ENCODE results near the gene KRAS. TPM values are rescaled to one million over a fixed set of nuclear protein-coding genes. Genes with fewer than 3 reads are reported as not detected.
A peak's percentile ranks its signal among the peaks of the same experiment; 100 is the strongest.
"Not testable (repeated sequence)": the region's sequence is repeated elsewhere in the genome, so short reads cannot be mapped to it uniquely, and the experiment has no call there.

The KRAS gene
- total RNA-seq (2014; rRNA removed; shearing (Covaris generic)), result 10.8 and 11.8 TPM in 2 replicates

DNA sequence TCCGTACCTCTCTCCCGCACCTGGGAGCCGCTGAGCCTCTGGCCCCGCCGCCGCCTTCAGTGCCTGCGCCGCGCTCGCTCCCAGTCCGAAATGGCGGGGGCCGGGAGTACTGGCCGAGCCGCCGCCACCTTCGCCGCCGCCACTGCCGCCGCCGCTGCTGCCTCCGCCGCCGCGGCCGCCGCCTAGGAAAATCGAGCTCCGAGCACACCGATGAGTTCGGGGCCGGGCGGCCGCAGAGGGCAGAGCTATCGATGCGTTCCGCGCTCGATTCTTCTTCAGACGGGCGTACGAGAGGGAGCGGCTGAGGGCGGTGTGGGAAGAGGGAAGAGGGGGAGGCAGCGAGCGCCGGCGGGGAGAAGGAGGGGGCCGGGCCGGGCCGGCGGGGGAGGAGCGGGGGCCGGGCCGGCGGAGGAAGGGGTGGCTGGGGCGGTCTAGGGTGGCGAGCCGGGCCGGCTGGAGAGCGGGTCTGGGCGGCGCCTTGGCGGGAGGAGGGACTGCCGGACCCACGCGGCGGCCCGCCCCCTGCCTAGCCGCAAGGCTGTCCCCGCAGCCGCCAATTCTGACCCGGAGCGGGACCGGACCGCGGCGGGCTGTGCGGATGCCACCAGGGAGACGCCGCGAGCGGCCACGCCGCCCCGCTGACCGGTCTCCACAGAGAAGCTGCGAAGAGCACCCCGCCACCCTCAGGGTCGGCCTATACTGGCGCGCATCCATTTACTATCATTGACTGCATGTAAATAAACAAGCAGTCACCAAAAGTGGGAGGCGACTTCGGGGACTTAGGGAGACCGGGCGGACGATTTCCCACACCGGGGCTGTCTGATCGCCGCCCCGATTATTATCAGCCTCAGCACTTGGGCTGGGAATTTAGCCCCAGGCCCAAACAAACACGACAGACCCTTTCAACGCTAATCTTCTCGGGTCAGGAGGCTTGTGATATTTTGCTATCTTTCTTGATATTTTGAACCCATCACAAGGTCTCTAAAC, at the start of gene KRAS:
TSS of gene KRAS (minus strand) at position 186 of the 987 bp plus-strand sequence.
- peak; percentile 94 for DNase-seq (ENCODE audit: low read depth)

DNA sequence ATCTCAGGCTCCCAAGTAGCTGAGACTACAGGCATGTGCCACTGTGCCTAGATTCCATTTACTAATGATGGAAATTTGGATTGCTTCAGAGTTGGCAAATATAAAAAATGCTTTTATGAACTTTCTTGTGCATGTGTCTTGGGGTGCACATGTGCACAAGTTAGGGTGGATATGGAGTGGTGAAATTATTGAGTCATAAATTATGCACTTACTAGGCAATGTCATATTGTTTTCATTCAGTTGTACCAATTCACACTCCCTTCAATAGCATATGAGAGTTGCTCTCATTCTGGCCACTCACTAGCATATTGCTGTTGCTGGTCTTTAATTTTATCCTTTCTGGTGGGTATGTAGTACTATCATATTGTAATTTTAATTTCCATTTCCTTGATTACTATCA, 45.7 kb upstream of the KRAS start:
- no peak for DNase-seq (ENCODE audit: low read depth)

DNA sequence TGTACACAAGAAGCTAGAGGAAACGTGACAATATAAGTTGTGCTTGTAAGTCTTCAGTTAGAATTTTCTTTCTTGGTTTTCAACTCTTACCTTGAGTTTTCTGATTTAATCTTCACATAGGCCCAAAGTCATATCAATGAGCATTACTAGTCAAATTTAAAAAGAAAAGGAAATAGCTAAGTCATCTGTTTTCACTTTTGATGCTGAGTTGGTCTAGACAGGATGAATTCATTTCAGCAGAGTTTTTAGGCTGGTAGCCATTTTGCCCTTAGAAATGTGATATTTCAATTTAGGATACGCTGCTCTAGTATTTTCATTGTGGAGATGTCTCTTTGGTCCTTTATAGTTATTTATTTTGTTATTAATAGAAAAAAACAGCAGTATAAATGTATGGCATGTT, 44.6 kb upstream of the KRAS start:
- no peak for DNase-seq (ENCODE audit: low read depth)

DNA sequence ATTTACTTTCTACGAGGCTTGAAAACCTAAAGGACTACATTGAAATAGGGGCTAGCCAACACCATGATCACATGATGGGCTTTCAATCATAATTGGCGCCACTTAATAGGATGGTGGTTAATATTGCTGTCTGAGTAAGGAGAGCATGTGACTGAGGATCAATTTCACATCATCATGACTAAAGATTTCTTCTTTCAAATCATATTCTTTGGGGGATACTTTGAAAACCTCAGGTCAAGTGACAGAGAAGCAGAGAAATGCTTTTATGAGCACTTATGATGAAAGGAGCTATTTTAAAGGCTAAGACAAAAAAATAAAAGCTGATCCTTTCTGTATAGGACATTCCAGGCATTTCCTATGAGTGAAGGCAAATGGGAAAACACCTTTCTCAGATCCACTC, 42.9 kb upstream of the KRAS start:
- no peak for DNase-seq (ENCODE audit: low read depth)

DNA sequence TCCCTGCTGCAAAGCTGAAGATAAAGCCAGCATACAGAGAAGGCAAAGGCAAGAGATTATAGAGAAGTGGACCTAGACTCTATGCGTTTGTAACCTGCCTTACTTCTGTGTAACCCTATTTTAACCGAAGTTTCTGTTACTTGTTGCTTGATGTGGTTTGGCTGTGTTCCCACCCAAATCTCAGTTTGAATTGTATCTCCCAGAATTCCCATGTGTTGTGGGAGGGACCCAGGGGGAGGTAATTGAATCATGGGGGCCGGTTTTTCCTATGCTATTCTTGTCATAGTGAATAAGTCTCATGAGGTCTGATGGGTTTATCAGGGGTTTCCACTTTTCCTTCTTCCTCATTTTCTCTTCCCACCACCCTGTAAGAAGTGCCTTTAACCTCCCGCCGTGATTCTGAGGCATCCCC, 42.1 kb upstream of the KRAS start:
- DNase-seq (ENCODE audit: low read depth), result not testable (repeated sequence)

DNA sequence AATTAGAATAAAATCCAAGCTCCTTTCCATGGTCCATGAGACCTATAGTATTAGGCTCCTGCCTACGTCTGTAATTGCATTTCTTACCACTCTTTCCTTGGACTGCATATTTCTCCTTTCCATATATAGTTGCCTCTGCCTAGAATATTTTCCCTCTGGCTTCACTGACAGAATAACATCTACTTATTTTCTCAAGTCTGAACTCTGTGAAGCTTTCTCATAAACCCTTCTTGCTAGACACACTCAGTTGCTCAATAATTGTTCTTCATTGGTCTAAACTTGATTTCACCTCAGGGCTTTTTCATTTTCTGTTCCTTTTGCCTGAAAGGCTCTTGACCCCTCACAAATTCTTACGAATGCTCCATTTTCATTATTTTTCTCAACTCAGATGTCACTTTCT, 36.9 kb upstream of the KRAS start:
- DNase-seq (ENCODE audit: low read depth), result no peak

DNA sequence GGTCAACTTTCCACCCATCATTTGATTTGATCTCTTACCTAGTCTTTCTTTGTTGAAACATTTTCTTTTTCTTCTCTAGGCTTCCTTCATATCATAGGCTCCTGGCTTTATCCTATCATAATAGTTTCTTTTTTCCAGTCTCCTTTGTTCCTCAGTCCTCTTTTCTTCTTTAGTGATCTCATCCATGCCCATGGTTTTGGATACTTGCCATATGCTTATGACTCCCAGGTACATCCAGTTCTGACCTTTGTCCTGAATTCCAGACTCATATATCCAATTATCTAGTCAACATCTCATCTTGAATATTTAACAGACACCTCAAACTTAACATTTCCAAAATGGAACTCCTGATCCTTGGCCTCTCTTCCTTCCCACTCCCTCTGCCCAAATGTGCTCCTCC, 36.1 kb upstream of the KRAS start:
- peak; percentile 41 for DNase-seq (ENCODE audit: low read depth)

DNA sequence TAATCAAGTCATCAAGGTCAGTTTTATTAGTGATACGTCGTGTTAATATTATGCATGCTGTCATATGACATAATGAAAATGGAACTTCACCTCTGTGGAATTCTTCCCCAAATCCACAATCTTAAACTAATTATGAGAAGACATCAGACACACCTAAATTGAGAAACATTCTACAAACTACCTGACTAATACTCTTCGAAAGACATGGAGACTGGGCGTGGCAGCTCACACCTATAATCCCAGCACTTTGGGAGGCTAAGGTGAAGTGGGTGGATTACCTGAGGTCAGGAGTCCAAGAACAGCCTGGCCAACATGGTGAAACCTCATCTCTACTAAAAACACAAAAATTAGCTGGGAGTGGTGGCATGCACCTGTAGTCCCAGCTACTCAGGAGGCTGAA, 33.3 kb upstream of the KRAS start:
- DNase-seq (ENCODE audit: low read depth), result no peak

DNA sequence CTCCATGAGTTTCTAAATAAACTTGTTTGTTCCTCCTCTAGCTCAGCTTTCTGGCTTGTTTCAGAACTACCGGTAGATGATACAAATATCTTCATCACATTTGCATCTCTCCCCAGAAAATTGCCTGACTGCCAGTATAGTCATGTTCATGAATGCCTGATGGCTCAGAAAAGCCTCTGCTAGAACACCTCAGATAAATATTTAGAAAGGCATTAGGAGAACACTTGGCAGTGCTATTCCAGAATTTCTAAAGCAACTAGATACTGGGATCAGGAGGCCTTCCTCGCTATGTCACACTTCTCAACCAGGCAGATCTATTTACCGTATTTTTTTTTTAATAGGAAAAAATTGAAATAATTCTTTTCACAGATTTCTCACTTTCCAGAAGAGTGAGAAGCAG, 32.3 kb upstream of the KRAS start:
- no peak for DNase-seq (ENCODE audit: low read depth)

DNA sequence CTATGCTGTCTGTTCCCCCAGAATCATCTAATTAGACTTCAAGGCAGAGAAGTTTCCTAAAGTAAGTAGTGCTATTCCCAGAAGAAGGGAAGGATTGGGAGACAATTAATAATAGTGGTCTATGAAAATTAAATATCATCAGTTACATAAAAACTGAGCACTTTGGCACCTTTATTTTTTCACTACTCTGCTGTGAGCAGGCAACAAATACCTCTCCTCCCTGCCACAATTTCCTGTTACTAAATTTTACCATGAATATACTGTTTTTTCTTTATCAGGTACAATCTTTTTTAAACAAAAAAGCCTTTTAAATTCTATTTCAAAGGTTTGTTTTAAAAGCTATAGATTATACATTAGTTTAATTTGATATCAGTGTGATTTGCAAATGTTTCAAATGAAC, 29.4 kb upstream of the KRAS start:
- DNase-seq (ENCODE audit: low read depth), result no peak

DNA sequence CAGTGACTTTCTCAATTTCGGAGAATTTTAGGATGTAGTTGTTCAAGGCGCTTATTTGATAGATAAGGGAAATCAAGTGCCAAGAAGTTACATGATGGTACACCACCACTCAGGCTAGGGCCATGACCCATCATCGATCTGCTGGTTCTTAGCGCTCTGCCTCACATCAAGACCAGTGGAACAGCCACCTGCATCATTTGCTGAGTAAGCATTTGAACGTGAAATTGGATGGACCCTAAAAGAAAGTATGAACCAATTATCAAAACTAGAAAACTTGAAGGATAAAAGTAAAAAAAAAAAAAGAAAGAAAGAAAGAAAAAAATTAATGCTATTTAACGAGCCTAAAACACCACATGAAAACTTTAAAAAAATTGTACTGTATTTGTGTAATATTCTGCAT, 27.5 kb upstream of the KRAS start:
- DNase-seq (ENCODE audit: low read depth), result no peak

DNA sequence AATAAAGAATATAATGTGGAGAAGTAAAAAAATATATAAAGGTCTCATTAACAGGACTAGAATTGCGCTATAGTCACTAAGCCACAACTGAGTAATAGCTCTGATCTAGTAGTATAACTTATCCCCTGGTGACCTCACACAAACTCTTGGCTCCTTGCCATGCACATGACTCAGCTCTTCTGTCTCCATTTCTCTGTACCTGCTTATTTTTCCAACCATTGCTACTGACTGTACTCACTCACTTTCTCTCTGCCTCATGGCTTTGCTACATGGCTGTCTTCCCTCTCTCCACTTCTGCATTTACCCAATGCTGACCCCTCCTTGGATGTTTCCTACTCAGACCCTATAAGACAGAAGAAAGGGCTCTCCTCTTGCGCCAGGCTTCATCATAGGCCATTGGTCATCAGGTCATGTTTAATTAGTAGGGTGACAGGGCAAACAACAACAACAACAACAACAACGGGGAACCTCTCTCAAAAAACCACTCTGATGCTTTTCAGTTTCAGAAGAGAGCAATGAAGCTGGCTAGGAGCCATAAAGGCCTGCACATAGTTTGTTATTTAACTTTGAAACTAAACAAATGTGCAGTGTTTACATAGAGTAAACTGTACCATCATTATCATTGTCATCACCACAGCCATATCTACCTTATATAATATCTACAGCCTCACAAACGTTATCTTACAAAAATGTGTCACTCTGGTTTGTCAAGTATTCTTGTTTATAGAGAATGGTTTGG, 25.6 kb upstream of the KRAS start:
- DNase-seq (ENCODE audit: low read depth), result peak; percentile 96

DNA sequence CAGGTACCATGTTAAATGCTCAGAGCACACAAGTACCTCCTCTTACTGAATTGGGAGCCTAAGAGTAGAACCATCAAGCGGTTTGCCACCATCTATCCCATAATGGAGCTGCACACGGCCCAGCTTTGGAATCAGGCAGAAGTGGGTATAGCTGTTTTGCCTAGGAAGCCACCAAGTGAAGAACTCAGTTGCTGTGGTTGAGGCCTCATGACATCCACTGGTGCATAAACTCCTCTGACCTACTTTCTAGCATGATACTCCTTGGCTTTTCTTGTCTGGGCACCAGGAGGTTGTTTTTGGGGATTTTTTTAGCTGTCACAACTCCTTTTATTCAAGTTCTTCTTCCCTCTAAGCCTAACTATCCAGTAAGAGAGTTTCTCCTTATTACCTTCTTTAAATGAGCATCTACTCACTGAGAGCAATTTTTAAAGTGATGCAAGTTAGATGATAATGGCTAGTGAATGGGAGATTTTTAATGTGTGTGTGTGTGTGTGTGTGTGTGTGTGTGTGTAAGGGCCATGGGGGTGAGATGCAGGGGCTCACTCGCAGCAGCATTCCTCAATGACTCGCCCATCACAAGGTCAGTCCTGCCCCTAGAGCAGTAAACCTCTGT, 20.9 kb upstream of the KRAS start:
- DNase-seq (ENCODE audit: low read depth), result no peak

DNA sequence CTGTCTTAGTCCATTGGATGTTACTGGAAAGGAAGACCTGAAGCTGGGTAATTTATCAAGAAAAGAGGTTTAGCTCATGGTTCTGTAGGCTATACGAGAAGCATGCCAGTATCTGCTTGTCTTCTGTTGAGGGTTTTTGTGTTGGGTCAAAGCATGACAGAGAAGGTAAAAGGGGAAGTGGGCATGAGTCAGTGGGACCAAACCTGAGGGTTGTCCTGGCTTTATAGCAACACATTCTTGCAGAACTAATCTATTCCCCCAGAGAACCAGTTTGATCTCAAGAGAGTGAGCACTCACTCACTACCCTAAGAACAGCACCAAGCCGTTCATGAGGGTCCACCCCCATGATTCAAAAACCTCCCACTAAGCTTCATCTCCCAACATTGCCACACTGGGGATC, 19.0 kb upstream of the KRAS start:
- DNase-seq (ENCODE audit: low read depth), result no peak

DNA sequence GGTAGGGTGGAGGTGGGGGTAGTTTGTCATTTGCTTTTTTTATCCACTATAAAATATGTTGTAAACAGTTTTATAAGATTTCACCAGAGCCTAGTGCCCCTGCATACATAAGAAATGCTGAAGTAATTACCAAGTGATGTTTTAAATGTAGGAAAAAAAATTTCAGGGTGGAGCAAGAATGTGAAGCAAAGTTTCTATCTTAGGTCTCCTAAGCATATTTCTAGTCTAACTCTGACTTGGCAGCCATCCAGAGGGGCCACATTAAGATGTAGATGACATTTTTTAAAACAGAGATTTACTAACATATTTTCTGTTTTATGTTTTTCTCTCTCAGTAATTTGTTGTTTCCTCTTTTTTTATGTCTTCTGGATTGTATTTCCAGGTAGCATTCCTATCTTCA, 15.8 kb upstream of the KRAS start:
- no peak for DNase-seq (ENCODE audit: low read depth)

DNA sequence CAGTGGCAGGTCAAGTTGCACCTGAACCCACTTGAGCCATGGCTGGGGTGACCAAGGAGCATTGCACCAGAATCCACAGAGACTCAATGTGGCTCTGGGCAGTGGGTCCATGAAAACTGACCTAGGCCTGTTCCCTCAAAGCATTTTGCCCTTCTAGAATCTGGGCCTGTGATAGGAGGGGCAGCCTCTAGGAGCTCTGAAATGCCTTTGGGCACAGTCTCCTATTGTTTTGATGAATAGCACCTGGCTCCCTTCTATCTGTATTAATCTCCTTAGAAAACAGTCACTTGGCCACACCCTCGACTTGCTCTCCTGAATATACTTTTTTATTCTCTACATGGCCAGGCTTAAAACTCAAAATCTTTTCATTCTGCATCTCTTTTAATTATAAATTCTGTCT, 14.1 kb upstream of the KRAS start:
- DNase-seq (ENCODE audit: low read depth), result no peak

DNA sequence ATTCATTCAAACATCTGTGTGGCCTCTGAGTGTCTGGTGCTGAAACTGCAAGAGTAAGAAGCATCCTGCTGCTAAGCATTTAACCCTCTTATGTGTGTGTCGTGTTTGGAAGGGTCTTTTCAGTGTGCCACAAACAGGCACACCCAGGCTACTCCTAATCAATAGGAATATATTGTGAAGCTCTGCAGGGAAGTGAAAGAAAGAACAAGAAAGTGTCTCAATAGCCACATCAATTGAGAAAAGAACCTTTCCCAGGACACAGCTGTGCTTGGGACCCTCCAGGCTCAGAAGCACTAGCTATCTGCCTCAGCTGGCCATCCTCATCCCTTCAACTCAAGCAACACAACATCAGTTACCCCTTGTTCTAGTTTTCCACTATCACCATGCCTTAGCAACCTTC, 13.4 kb upstream of the KRAS start:
- DNase-seq (ENCODE audit: low read depth), result no peak

DNA sequence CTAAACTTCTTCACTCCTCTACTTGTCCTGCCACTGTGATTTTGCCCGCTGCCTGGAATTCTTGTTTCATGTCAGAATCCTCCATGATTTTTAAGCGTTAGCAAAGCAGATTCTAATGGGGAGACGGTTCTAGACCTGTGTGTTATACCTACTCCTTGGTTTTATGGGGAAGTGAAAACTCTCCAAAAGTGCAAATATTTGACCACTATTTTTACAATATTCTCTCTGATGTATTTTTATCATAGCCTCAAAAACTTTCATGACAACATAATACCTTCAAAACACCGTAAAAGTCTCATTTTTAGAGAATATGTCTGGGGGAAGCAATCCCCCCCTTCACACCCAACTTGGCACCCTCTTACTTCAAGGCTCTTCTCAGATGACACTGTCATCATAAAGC, 12.9 kb upstream of the KRAS start:
- DNase-seq (ENCODE audit: low read depth), result no peak

DNA sequence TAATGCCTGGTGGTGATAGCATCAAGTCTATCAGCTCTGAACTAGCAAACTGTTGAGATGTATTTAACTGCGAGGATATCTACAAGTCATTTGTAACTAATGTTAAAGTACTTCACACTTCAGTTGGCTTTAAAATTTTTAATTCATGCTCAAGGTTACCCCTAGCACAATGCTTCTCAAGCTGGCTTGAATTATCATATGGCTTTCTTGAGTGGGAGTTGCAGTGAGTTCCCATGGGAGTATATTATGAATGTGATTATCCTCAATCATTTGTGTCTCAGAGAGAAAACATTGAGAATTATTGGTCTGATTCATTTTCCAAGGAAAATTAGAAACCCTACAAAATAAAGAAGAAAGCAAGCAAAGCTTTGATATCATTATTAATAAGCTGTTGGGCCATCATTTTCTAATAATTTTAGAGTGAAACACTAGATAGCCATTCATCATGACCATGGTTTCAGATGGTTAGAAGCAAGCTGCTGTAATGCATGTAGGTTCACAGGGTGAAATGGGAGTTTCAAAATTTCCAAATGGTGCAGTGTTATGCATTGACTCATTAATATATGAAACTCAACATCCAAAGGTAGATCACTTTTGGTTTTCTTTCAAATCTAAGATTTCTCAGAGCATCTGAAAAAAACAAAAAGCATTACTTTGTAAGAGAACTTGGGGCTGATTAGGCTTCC, 11.8 kb upstream of the KRAS start:
- DNase-seq (ENCODE audit: low read depth), result no peak

DNA sequence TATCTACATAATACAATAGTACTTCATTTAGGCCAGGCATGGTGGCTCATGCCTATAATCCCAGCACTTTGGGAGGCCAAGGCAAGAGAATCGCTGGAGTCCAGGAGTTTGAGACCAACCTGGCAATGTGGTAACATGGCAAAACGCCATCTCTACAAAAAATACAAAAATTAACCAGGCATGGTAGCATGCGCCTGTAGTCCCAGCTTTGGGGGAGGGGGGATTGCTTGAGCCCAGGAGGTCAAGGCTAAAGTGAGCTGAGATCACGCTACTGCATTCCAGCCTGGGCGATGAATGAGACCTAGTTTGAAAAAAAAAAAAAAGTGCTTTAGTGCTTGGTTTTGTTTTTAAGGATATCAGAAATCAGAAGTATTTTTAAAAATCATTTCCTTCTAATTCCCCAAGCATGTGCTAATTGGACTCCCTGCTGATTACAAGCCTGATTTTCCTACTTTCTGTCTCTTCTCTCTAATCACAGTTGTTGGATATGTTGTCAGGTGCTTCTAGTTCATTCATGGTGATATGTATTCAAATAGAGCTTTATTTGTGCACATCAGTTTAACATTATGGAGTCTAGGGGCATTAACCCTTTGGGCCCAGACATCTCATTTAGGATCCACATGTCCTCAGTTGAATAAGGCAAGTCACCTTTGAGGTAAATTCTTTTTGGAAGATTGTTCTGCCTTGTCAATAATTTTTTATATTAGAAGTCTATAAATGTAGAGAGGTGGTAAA, 7.0 kb upstream of the KRAS start:
- DNase-seq (ENCODE audit: low read depth), result no peak

DNA sequence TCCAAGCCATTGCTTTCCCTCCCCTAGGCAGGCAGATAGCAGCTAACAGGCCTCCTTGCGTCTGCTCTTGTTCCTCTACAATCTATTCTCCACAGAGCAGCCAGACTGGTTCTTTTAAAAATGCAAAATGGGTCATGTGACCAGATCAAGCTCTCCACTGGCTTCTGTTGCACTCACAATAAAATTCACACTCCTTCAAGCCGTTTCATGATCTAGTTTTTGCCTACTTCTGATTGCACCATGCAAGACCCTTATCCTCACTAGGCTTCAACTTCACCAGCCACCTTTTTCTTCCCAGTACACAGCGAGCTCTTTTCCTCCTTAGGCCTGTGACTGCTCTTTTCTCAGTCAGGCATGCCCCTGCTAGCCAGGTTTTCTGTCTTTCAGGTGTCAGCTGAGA, 6.1 kb upstream of the KRAS start:
- DNase-seq (ENCODE audit: low read depth), result no peak
